ENCODE data around the gene DYDC2. TPM values are rescaled to one million over a fixed set of nuclear protein-coding genes. Genes with fewer than 3 reads are reported as not detected.
"Not testable (repeated sequence)": the region's sequence is repeated elsewhere in the genome, so short reads cannot be mapped to it uniquely, and the experiment has no call there.

The DYDC2 gene
- polyA plus RNA-seq, 6 donors from 2014 or later, result not detected

DNA sequence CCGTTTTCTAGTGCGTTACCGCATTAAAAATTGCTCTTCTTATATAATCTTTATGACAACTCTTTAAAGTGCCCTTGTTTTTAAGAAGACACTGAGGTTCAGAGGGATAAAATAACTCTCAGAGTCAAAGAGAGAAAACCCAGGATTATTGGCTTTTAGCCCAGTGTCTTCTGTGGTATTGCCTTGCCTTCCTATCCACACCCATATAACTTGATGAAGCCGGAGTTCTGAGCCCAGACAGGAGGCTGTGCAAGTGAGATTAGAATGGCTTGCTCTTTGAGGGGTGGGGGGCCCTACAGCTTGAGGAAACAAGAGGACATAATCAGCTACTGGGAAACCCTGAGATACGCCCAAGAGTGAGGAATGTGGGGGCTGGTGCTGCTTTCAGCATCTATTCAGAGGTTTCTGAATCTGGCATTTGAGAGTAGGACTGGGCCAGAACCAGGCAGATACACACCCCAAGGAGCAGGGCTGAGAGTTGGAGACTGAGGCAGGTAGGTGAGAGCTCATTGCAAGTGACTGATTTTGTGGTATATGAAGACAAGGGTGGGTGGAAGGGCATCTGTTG lies 54.1 kb downstream of the DYDC2 start:
- Mint-ChIP-seq H3K9me3 (no peaks in the 10 kb centered on the region), H3K36me3 (no peaks in the 10 kb centered on the region), H3K27me3 (no peaks in the 10 kb centered on the region), H3K4me1 (peaks cover 14 to 17% (median 17%) of the 10 kb centered on the region in 3 donors), H3K27ac (peak overlapping the region in 1 of 6 donors; percentile 36), H3K4me3 (peak overlapping the region in 2 of 8 donors; percentile 88 to 97)
- DNase-seq (no peak), ATAC-seq (ENCODE audit: low read depth in 2 of 2) (no peak)

DNA sequence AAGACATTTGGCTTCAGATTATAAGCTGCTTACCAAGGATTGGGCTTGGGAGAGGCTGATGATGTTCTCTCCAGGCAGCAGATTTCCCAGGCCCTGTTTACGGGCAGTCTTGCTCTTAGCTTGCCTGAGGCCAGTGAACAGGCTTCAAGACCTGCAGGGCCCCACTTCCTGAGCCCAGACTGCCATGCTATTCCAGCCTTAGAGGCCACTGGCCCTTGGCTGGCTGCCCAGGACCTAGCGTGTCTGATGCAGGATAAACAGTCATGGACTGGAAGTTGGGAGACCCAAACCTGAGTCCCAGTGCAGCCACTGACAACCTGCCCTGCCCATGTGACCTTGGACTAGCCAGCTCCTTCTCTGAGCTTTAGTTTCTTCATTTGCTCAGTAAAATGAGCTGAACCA lies 54.7 kb downstream of the DYDC2 start:
- no peaks in the 10 kb centered on the region for H3K9me3 Mint-ChIP-seq
- DNase-seq, result no peak
- no peak for ATAC-seq (ENCODE audit: low read depth in 2 of 2)
- H3K4me3 Mint-ChIP-seq, result peak overlapping the region in 1 of 8 donors; percentile 88
- no peaks in the 10 kb centered on the region for H3K36me3 Mint-ChIP-seq
- H3K27me3 Mint-ChIP-seq, result no peaks in the 10 kb centered on the region
- H3K27ac Mint-ChIP-seq, result no peak overlapping the region
- peaks cover 14 to 17% (median 17%) of the 10 kb centered on the region in 3 donors for H3K4me1 Mint-ChIP-seq

DNA sequence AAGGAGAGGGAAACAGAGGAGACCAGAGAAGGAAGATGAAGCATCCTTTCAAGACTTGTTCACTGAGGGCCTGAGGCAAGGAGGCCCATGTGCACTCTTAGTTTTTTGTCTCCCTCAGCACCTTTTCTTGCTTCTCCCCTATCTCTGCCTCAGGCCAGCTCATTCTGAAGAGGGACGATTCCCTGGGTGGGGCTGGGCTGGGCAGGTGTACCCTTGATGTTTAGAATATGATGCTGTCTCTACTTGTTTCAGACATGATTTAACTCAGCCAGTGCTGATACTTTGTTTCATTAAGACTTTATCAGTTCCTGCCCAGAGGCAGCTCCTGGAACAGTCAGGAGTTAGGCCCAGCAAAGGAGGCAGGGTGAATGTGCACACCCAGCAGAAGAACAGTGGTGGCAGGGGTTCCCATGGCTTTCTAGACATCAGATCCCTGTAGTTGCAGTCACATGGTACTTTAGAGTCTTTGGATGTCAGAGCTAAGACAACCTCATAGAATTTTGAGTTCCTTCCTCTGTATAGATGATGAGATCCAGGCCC lies 55.2 kb downstream of the DYDC2 start:
- H3K4me1 Mint-ChIP-seq, result peaks cover 14 to 17% (median 17%) of the 10 kb centered on the region in 3 donors
- H3K4me3 Mint-ChIP-seq, result no peak overlapping the region
- no peak for ATAC-seq (ENCODE audit: low read depth in 2 of 2)
- H3K27me3 Mint-ChIP-seq, result no peaks in the 10 kb centered on the region
- no peaks in the 10 kb centered on the region for H3K9me3 Mint-ChIP-seq
- no peak for DNase-seq
- no peaks in the 10 kb centered on the region for H3K36me3 Mint-ChIP-seq
- no peak overlapping the region for H3K27ac Mint-ChIP-seq

DNA sequence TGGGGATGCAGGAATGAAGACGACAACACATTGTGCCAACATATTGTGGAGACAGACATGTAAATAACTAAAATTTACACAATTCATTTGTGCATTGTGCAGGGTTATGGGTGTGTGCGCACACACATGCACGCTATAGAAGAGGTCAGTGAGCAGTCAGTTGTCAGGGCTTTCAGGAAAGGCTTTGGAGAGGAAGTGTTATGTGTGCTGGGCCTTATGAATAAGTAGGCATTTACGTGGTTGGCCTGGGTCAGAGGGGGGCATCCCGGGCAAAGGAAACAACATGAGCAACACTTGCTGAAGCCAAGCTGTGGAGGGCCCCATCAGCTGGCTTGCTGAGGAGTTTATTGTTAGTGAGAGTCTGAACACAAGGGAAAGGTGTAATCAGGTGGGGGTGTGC lies 55.9 kb downstream of the DYDC2 start:
- H3K9me3 Mint-ChIP-seq, result no peaks in the 10 kb centered on the region
- DNase-seq (no peak), ATAC-seq (ENCODE audit: low read depth in 2 of 2) (no peak)
- H3K27ac Mint-ChIP-seq, result peak overlapping the region in 2 of 6 donors; percentile 12 to 53
- peaks cover 13 to 15% (median 15%) of the 10 kb centered on the region in 3 donors for H3K4me1 Mint-ChIP-seq
- H3K36me3 Mint-ChIP-seq, result no peaks in the 10 kb centered on the region
- H3K4me3 Mint-ChIP-seq, result no peak overlapping the region
- H3K27me3 Mint-ChIP-seq, result no peaks in the 10 kb centered on the region

DNA sequence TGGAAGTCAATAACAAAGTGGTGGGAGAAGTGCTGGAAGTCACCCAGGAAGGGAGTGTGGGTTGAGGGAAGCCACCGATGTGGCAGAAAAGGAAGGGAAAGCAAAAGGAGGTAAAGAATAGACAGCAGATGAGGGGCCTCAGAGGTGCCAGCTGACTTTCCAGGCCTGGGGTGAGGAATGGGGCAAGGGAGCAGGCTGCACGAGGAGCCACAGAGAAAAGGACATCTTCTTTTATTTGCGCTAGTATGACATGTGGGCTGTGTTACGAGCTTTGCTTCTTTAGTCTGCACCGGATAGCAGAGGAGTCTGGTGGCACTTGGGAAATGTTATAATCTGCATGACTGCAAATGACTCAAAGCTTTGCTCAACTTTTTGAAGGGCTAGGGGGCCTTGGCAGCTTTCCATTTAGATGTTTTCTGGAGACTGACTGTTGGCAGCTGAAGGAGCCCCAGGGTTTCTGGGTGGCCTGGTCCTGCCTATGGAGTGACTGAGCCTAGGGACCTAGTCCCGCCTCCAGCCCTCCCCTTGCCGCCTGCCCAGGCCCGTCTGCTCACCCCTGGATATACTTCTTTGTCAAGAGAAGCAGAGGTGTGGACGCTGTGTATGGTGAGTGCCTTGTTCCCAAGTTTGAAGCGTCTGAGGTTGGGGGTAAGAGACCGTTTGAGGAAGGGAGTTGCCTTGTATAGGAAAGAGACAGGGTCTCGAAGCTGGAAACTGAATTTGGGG lies 56.9 kb downstream of the DYDC2 start:
- no peak for ATAC-seq (ENCODE audit: low read depth in 2 of 2)
- no peak for DNase-seq
- Mint-ChIP-seq H3K27ac (peak overlapping the region in 1 of 6 donors; percentile 60), H3K27me3 (no peaks in the 10 kb centered on the region), H3K4me3 (no peak overlapping the region), H3K9me3 (no peaks in the 10 kb centered on the region), H3K4me1 (peaks cover 7 to 10% (median 10%) of the 10 kb centered on the region in 3 donors), H3K36me3 (no peaks in the 10 kb centered on the region)

DNA sequence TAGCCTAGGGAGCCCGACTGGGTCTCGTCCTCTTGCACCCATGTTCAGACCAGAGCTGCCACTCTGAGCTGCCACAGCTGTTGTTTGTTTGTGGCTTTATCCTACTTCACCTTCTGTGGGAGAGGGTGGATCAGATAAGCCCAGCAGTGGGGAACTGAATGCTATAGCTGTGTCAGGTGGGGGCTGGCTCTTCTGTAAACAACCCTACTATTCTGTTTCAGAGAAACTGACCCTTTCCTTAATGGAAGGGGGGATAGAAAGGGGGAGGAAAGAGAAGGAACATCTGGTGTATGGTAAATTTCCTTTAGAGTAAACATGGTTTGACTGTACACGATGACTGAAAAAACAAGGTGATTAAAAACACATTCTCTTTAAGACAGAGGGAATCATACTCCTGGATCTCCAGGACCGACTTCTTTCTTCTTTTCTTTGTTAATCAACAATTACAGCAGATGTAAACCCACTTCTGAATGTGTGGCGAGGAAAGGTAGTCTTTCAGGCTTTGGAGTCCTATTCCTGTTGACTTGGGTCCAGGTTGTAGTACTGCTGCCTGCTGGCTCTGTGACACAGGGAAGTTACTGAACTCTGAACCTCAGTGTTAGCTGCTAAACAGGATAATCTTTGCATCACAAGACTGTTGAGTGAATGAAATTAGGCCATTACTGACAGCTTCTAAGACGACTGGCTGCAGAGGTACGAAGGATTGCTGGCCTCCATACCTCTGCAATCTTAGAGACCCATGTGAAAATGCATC lies 57.7 kb downstream of the DYDC2 start:
- no peak for ATAC-seq (ENCODE audit: low read depth in 2 of 2)
- H3K27ac Mint-ChIP-seq, result peak overlapping the region in 1 of 6 donors; percentile 64
- no peak overlapping the region for H3K4me3 Mint-ChIP-seq
- no peaks in the 10 kb centered on the region for H3K9me3 Mint-ChIP-seq
- no peak for DNase-seq
- no peaks in the 10 kb centered on the region for H3K36me3 Mint-ChIP-seq
- H3K4me1 Mint-ChIP-seq, result peaks cover 6 to 12% (median 9%) of the 10 kb centered on the region in 3 donors
- no peaks in the 10 kb centered on the region for H3K27me3 Mint-ChIP-seq

DNA sequence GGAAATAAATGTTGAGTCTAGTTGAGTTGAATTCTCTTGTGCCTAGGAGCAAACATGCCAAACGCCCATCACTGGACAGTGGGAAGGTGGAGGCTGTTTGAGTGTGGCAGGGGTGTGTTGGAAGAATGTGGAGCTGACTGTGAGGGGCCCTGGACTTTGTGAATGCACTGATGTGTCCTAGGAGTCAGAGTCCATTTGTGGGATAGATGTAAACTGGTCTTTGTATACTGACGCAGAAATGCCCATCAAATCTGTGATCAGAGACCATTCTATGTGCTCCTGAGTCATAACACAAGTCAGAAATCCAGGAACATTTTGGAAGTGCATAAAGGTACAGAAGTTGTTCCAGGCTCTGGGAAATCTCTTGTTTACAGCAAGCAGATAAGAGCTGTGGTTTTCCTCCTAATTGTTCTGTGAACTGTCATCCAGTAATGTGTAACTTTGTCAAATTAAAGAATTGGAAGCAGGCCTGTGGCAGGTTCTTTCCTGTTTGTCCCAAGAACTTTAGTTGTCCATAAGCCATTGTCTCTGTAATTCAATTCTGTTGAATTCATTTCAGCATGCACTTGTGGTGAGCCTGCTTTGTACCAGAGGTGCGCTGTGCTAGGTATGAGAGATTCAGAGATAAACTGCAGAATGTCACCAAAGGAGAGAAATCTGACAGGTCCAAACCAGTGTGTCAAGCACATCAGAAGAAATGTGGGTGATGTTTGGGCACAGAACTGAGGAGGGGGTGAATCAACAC lies 59.3 kb downstream of the DYDC2 start:
- DNase-seq (no peak), ATAC-seq (ENCODE audit: low read depth in 2 of 2) (no peak)
- Mint-ChIP-seq H3K27me3 (no peaks in the 10 kb centered on the region), H3K27ac (peak overlapping the region in 1 of 6 donors; percentile 53), H3K36me3 (no peaks in the 10 kb centered on the region), H3K9me3 (no peaks in the 10 kb centered on the region), H3K4me1 (peaks cover 14 to 17% (median 15%) of the 10 kb centered on the region in 3 donors), H3K4me3 (peak overlapping the region in 1 of 8 donors; percentile 48)

DNA sequence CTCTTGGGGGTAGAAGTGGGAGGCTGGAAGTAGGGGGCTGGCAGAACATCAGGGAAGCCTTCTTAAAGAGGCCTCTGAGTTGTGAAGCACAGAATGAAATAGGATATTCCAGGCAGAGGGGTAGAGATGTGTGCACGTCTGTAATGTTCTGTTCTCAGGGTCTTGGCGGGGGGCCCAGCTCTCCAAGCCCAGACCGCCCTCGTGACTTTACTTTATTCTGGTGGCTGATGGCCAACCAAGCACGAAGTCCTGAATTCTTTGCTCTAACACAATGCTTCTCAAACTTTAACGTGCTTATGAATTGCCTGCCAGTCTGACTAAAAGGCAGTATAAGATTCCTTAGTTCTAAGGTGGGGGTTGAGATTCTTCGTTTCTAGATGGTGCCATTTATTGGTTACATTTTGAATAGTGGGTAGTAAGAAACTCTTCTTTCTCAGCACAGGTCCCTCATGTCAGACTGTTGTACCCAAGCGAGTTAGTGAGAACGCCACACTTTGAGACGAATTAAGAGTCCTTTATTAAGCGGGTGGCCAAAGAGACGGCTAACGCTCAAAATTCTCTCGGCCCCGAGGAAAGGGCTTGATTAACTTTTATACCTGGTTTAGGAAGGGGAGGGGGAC lies 60.0 kb downstream of the DYDC2 start:
- no peaks in the 10 kb centered on the region for H3K9me3 Mint-ChIP-seq
- no peaks in the 10 kb centered on the region for H3K36me3 Mint-ChIP-seq
- H3K27me3 Mint-ChIP-seq, result no peaks in the 10 kb centered on the region
- H3K27ac Mint-ChIP-seq, result peak overlapping the region in 2 of 6 donors; percentile 16 to 55
- no peak for DNase-seq
- no peak for ATAC-seq (ENCODE audit: low read depth in 2 of 2)
- H3K4me1 Mint-ChIP-seq, result peaks cover 21 to 24% (median 21%) of the 10 kb centered on the region in 3 donors
- H3K4me3 Mint-ChIP-seq, result no peak overlapping the region

DNA sequence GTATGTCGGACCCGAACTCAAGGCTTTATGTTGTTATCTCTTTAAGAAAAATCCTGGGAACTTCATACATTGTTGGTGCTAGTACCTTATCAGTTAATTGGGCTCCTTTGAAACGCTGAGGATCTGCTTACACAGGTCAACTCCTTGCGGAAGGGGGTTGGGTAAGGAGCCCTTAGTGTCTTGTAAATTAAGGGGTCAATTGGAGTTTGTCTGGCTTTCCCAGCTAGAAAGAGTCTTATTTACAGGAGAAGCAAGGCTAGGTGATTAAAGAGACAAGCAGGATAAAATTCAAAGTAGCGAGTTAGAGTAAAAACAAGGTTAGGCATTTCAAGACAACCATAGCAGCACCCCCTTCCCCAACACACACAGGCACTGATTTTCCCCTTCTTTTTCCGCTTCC lies 60.7 kb downstream of the DYDC2 start:
- Mint-ChIP-seq H3K4me1 (peaks cover 27 to 31% (median 28%) of the 10 kb centered on the region in 3 donors), H3K27ac (peak overlapping the region in 1 of 6 donors; percentile 33)
- not testable (repeated sequence) for ATAC-seq (ENCODE audit: low read depth in 2 of 2); H3K4me3 Mint-ChIP-seq; H3K9me3 Mint-ChIP-seq; DNase-seq; H3K36me3 Mint-ChIP-seq; H3K27me3 Mint-ChIP-seq

Other genes with a start within 250 kb of the DYDC2 start
- not detected for gene PLAC9, start 224.1 kb upstream of the DYDC2 start, polyA plus RNA-seq (ENCODE audit: low read depth in 6 of 6)
- 100 to 1,000 TPM; 146 to 167 (median 157) TPM for gene ANXA11, start 151.2 kb upstream of the DYDC2 start, polyA plus RNA-seq (ENCODE audit: low read depth in 6 of 6)
- not detected for gene MAT1A, start 67.1 kb upstream of the DYDC2 start, polyA plus RNA-seq (ENCODE audit: low read depth in 6 of 6)
- gene DYDC1, start within 50 bp of the DYDC2 start, polyA plus RNA-seq (ENCODE audit: low read depth in 6 of 6), result not detected
- 10 to 100 TPM in 2 of 6 donors, 1 to 10 TPM in 4; 2.5 to 13.9 (median 8.3) TPM for gene PRXL2A, start 51.8 kb downstream of the DYDC2 start, polyA plus RNA-seq (ENCODE audit: low read depth in 6 of 6)
- 10 to 100 TPM; 31.0 to 60.8 (median 38.1) TPM for gene TSPAN14, start 97.5 kb downstream of the DYDC2 start, polyA plus RNA-seq (ENCODE audit: low read depth in 6 of 6)
- under 1 TPM in 1 of 6 donors, not detected in 5; 0.19 TPM for gene SH2D4B, start 181.1 kb downstream of the DYDC2 start, polyA plus RNA-seq (ENCODE audit: low read depth in 6 of 6)